NCI-H446 treated with DMSO at 0.1 percent for 48 hours (cell line): Measurements from ENCODE around the gene YARS2.

Experiments used
- DNase-seq: peaks from one replicate; lab custom pipeline; 2025; lab: John Stamatoyannopoulos, UW

Gene YARS2

DNA sequence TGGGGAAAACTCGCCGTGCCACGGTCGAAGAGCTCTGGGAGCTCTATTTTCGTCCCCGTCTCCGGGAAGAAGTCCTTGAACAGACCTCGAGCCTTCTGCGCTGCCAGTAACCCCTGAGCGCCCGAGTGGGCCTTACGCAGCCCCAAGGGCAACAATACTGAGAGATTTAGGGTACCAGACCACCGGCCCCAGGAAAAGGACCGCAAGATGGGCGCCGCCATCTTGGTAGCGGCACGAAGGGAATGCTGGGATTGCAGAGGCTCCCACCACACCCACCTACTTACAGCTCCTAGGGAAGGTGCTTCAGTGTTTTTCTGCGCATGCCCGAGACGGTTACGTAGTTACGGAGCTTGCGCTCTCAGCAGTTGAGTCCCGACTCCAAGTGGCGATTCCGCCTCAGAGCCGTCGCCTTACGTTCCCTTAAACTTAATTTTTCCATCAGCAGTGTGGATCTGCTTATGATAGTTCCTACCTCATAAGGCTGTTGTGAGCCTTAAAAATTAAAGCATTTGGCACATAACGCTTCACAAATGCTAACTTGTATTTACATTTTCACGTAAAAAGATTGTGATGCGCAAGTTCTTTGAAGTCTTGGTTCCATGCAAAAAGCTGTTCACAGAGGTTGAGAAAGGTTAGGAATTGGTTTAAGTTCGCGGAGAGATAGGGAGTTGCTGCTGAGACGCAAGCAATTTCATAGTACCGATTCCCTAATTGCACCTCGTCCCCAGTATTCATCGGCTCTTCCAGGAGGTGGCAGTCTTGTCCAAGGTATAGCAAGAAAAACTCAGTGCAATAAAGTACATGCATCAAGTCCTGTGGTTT, at the start of gene YARS2:
YARS2 (minus strand) TSS at position 244 of the 822 bp plus-strand sequence; CDS start at position 221, 23 bp downstream.
- peak; percentile 95 for DNase-seq

DNA sequence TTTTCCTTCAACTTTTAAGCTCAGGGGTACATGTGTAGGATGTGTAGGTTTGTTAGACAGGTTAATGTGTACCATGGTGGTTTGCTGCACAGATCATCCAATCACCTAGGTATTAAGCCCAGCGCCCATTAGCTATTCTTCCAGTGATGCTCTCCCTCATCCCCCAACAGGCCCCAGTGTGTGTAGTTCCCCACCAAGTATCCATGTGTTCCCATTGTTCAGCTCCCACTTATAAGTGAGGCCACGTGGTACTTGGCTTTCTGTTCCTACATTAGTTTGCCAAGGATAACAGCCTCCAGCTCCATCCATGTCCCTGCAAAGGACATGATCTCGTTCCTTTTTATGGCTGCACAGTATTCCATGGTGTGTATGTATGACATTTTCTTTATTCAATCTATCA, 48.6 kb upstream of the YARS2 start:
- no peak for DNase-seq

DNA sequence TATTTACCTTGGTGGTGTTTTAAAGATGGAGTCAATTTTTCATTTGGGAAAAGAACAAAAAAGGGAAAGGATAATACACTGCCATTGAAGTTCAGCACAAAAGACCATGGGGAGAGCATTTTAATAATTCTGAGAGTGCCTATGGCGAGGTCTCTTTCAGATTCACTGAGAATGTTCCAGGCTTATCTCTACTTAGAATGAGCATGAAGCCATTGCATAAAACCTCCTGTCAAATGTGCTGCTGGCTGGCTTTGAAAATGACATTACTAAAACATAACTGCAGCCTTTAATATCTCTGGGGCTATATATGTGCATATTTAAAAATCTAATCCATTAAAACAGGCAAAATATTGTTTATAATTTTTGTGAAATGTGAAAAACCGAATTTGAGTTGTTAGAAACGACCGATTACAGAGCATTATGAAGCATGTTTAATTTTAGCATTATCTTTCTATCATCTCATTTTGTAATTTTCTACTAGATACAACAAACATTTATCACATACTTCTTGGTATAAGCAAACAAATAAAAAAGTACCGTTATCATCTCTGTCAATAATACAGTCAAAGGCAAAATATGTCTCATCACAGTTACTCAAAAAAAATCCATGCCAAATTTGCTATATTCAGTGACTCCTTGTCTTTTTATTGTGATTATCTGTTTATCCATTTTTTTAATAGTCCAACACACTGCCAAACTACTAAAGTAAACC, 45.7 kb upstream of the YARS2 start:
- DNase-seq = no peak

DNA sequence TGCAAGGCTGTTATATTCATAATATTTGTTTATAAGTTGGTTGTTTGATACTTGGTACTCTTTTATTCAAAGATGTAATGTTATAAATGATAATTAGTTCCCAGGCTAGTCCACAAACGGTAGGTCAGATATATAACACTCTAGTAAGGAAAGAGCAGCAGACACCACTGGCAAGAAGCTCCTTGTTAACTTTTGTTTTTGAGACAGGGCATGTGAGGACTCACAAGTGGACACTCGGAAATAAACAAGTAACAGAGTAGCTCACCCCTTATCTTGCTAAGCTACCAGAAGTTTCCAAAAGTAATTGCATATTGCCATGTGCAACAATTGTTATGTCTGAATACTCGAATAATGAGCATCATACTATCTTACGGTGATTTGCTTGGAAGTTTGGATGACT, 38.6 kb upstream of the YARS2 start:
- no peak for DNase-seq

DNA sequence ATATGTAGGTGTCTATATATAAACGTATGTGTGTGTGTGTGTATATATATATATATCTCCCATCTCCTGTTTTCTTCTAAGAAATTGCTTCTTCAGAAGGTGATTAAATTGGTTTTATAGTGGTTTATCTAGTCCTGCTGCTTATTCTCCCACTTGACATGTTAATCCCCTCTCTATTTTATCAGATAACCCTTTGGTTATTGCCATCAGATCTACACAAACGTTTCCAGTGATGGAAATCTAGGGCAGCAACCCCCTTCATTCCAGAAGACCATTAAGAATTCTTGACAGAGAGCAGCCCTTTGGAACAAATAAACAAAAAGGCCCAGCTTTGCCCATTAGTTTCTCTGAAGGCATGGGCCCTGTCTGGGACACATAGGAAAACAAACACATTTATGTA, 34.2 kb upstream of the YARS2 start:
- no peak for DNase-seq

DNA sequence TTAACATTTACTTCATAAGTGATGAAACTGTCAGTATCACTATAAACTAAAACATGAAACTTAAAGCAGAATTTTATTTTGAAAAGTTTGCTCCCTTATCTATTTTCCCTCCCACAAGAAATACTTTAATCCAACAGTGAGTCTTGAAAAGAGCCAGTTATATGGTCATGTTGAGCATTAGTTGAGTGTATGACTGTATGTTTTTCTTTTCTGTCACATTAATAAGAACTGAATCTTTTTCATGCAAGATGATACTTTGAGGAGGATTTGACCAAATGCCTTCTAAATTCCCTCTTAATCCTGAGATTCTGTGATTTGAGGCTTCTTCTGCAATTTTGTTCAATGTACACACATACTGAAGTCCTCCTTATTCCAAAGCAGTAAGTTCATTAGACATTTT, 33.7 kb upstream of the YARS2 start:
- no peak for DNase-seq

DNA sequence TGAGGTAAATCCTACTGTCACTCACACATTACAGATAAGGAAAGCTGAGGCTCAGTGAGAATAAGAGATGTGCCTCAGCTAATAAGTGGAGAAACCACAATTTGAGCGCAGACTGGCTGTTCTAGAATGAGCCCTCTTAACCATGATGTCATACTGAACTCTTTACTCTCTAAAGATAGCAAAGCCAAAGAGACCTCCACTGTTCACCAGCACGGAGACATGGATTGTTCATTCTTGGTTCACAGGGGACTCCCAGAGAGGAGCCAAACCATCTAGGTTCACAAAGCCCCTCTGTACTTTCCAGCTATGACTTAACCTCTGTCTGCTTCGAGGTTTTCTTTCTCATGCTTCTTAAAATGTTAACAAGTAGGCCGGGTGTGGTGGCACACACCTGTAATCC, 32.7 kb upstream of the YARS2 start:
- DNase-seq = no peak

DNA sequence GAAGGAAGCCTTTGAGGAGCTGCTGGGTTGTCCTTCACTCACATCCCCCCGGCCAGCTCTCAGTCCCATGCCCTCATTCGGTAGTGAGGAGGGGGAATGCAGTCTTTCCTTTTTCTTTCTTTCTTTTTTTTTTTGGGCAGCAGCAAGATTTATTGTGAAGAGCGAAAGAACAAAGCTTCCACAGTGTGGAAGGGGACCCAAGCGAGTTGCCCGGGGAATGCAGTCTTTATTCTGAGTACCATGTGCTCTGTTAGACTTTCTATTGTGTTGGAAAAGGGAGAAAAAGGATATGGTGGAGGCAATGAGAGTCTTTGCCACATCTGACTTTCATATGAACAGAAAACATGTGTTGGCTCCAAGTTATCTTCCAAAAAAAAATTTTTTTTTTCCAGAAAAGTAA, 29.9 kb upstream of the YARS2 start:
- DNase-seq = no peak

DNA sequence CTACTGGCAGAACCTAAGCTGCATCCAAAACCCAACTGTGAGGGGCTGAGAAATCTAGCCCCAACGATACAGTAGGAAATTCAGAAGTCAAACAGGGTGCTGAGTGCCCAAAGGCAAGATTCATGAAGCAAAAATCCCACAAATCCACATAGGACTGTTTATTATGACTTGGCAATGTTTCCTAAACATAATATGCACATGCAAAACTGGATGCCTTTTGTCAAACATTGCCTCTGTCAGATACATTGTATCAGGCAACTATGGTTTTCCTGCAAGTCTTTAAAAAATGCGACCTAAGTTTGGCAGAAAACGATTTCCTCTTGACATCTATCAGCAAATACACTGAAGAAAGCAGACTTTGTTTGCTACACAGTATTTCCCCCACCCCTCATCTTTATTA, 27.3 kb upstream of the YARS2 start:
- no peak for DNase-seq

DNA sequence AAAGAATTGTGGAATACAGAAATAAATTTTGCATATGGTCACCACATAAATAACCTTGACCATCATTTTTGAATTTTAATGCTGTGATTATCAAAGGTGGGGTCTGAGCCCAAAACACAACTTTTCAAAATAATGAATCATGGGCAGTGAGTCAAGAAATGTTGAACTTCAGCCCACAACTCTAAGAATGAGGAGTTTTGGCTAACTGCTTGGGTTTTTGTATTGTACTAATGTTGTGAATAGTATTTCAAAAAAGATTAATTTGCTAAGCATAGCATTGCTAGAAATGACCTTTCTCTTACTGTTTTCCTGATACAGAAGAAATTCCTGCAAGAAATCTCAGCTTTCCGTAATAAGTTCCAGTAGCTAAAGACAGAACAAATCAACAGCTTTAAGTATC, 24.4 kb upstream of the YARS2 start:
- no peak for DNase-seq

DNA sequence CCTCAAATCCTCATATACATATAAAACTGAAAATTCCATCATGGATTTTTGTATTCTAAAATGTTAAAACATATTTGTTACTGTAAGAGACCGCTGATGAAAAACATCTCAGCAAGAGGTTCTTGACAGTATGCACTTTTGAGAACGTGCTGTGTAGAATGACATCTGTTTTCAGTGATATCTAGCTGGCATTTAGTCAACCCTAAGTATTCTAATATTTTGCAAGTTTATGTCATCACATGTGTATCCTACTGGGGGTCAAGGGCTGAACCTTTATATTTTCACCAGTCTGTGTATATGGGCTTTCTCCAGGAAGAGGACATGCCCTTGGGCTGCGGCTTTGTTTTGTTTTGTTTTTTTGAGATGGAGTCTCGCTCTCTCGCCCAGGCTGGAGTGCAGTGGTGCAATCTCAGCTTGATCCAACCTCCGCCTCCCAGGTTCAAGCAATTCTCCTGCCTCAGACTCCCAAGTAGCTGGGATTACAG, 22.0 kb upstream of the YARS2 start:
- DNase-seq = no peak

DNA sequence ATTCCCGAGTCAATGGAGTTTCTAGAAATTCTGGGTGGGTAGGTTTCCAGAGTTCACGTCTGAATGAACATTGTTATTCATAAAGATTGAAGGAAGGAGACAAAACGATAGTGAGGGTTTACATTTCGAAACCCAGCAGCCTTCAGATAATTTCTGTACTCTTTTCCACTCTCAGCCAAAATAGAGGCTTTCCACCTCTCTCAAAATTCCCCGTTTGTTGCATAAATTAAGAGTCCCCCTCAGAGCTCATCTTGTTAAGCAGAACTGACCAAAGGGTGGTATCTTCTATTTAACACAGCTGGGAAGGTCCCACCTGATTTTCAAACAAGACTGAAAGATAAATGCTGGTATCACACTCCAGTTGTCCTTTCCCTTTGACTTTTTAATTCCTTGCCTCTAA, 21.5 kb upstream of the YARS2 start:
- no peak for DNase-seq

DNA sequence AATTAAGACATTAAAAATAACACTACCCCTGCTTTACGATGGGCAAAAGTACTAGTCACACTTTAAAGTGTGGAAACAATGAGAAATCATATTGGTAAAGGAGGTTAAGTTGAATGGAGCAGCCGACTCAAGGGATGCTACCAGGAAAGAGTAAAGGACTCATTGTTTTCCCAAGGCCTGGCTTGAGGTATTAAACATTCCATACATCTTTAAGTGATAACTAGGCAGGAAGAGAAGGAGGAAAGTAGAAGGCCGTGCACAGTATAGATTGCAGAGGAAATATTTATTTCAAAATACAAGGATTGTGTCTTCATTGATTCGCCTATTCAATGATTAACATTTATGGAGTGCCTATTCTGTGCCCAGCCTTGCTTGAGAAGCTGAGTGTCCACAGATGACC, 20.6 kb upstream of the YARS2 start:
- no peak for DNase-seq

DNA sequence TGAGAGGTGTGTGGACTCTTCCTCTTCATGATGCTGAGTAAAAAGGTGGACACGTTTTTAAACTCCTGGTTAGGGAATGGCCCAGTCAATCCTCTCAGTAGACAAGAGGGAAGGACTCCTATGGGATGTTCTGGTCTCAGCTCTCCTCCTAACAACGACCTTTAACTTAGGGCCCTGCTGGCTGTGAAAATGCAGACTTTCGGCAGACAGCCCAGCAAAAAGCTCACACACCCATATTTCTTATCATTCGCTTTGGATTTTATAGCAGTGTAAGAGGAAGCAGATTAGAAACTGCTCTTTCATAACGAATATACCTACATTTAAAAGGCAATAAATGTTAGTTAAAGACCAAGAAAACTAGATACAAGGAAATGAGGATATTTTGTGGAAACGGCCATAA, 18.0 kb upstream of the YARS2 start:
- DNase-seq = no peak

DNA sequence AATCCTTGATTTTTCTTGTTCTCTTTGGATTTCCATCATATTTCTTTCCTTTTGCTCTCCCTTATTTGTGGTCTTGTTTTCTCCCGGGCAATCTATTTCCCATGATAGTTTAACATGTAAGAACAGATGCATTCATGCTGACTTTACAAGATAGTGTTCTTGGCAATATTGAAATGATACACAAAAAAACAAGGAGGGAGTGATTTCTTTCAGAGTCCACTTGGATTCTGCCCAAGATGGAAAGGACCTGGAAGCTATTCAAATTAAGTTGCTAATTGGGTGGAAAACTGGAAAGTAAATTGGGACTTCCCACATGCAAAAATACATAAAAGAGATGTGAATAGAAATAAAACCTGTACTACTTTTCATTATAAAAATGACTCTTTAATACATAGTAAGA, 14.4 kb upstream of the YARS2 start:
- DNase-seq = peak; percentile 23

DNA sequence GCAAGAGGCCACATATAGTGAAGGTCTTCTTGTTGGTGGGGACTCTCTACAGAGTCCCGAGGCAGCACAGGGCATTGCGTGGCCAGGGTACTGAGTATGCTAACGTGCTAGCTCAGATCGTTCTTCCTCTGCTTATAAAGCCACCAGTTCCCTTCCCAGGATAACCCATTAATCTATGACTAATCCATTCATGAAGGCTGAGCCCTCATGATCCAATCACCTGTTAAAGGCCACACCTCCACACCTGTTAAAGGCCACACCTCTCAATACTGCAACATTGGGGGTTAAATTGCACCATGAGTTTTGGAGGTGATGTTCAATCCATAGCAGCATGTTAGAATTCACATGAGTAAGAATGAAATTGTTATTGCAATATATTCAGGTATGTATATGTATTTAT, 12.8 kb upstream of the YARS2 start:
- no peak for DNase-seq

DNA sequence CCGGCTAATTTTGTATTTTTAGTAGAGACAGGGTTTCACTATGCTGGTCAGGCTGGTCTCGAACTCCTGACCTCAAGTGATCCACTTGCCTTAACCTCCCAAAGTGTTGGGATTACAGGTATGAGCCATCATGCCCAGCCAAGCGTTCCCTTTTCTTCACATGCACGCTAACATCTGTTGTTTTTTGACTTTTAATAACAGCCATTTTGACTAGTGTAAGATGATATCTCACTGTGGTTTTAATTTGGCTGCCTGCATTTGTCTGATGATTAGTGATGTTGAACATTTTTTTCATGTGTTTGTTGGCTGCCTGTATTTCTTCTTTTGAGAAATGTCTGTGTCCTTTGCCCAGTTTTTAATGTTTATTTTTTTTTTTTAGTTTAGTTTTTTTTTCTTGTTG, 10.2 kb upstream of the YARS2 start:
- DNase-seq = peak; percentile 39

DNA sequence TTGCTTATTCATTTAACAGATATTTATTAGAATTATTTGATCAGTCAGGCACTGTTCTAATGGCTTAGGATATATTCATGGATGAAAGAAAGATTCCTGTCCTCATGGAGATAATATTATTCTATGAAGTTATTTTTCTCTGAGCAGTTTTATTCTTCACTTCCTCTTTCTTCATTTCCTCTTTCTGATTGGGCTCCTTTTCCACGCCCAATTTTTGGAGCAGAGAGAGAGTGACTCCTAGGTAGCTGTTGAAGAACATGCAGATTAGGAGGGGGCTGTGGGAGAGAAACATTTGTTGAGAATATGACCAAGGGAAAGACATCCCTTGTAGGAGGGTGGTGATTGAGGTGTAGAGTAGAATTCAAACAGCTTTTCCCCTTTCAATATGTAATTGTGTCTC, 6.0 kb upstream of the YARS2 start:
- DNase-seq = no peak

DNA sequence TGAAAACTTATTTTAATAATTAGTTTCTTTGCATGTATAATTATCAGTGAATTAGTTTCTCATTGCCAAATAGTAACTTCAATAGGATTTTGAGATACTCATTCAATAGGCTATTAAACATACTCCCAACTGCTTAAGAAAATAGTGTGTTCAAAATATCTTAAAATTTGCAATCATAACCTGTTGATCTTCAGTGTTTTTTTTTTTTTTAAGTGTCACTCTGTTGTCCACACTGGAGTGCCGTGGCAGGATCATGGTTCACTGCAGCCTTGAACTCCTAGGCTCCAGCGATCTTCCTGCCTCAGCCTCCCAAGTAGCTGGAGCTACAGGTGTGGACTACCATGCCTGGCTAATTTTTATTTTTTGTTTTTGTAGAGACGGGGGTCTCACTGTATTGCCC, 1.5 kb upstream of the YARS2 start:
- no peak for DNase-seq

DNA sequence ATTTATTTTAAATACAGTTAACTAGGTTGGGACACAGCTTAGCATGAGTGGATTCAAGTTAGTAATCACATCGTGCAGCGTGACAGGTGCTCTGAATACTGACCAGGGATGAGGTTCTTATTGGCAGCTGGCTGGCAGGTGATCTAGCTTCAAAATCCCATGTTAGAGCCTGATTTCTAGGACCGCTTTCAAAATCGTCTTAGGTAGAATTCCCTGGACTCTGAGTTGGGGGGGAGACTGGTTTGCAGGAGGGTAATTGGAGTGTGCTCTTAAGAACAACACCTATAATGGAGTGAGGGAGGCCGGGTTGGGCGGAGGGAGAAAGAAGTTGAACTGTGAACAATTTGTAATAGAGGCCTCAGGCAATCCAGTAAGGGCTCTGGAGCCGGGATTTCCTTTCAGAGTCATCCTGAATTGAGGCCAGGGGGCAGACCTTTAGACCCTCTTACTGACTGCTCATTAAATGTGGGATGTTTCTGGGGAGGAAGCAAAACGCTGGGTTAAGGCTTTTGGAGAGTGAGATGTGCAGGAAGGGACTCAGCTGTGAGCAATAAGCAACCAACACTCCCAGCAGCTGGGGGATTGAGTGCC, 874 bp upstream of the YARS2 start:
- no peak for DNase-seq

DNA sequence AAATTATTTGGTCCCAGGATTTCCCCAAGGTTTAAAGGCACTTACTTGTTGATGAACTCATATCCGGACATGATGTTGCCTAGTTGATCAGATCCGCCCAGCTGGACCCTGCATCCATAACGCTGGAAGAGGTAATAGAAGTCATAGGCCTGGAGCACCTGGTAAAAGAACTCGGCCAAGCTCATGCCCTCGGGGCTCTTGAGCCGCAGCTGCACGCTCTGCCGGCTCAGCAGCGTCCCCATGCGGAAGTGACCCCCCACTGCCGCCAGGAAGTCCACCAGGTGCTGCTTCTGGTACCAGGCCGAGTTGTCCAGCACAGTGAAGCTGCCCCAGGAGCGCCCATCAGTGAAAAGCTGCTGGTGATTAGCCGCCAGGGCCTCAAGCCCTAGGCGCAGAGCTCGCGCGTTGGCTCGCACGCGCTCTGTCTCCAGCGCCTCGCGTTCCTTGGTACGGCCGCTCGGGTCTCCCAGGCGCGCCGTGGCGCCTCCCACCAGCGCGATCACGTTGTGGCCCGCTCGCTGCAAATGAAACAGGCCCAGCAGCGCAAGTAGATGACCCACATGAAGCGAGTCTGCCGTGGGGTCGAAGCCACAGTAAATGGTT, 545 bp downstream of the YARS2 start:
- peak; percentile 14 for DNase-seq

DNA sequence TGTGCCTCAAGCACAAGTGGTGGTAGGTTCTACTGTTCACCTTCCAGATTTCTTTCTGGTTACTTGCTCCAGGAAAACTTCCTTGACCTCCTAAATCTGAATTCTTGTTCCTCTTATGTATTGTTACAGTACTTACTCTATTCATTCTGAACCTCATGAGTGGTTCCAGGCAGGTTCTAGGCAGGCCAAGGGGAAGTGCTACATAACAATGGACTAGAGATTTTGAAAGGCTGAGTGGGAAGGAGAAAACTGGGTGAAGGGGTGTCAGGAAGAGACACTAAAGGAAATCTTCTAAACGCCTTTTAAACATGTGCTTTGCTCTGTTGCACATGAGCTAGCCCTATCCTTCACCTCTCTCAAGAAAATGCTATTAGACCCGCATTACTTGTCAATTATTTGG, 1.6 kb downstream of the YARS2 start:
- DNase-seq = no peak

DNA sequence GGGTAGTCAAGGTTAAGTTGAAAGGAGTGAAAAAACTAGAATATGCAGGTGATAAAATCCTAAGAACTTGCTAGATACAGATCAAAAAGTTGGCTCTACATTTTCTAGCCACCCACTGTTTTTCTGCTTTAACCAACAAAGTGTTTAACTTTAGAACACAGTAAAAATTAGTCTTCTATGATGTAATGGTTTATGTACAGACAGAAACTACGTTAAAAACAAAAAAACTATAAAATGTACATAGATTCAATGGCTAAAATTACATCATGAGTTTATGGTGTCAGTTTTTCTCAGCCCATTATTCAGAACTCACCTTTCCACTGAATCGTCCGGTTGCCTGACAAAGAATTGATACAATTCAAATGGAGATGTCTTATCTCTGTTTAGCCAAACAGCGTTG, 2.1 kb downstream of the YARS2 start:
- no peak for DNase-seq
